Measurements from ENCODE around the gene AHNAK.

The AHNAK gene

GRCh38 chr11:62399878-62400266 lies 146.7 kb downstream of the AHNAK start:
- TF ChIP-seq RAD21 (IDR thresholded peaks at IDR 0.05; ENCODE audit: low read depth) (no peak), EGR1 (IDR thresholded peaks at IDR 0.05) (no peak), TEAD4 (IDR thresholded peaks at IDR 0.05) (no peak), TAF1 (IDR thresholded peaks at IDR 0.05; ENCODE audit: low read depth) (no peak), EP300 (IDR thresholded peaks at IDR 0.05; ENCODE audit: borderline replicate concordance) (no peak), TCF12 (IDR thresholded peaks at IDR 0.05; ENCODE audit: low read depth) (no peak)
- TF ChIP-seq, protein P1, sequence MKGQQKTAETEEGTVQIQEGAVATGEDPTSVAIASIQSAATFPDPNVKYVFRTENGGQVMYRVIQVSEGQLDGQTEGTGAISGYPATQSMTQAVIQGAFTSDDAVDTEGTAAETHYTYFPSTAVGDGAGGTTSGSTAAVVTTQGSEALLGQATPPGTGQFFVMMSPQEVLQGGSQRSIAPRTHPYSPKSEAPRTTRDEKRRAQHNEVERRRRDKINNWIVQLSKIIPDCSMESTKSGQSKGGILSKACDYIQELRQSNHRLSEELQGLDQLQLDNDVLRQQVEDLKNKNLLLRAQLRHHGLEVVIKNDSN (IDR thresholded peaks at IDR 0.05): no peak
- TF ChIP-seq, protein P2, sequence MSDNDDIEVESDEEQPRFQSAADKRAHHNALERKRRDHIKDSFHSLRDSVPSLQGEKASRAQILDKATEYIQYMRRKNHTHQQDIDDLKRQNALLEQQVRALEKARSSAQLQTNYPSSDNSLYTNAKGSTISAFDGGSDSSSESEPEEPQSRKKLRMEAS (IDR thresholded peaks at IDR 0.05): no peak
- TF ChIP-seq, protein P3, sequence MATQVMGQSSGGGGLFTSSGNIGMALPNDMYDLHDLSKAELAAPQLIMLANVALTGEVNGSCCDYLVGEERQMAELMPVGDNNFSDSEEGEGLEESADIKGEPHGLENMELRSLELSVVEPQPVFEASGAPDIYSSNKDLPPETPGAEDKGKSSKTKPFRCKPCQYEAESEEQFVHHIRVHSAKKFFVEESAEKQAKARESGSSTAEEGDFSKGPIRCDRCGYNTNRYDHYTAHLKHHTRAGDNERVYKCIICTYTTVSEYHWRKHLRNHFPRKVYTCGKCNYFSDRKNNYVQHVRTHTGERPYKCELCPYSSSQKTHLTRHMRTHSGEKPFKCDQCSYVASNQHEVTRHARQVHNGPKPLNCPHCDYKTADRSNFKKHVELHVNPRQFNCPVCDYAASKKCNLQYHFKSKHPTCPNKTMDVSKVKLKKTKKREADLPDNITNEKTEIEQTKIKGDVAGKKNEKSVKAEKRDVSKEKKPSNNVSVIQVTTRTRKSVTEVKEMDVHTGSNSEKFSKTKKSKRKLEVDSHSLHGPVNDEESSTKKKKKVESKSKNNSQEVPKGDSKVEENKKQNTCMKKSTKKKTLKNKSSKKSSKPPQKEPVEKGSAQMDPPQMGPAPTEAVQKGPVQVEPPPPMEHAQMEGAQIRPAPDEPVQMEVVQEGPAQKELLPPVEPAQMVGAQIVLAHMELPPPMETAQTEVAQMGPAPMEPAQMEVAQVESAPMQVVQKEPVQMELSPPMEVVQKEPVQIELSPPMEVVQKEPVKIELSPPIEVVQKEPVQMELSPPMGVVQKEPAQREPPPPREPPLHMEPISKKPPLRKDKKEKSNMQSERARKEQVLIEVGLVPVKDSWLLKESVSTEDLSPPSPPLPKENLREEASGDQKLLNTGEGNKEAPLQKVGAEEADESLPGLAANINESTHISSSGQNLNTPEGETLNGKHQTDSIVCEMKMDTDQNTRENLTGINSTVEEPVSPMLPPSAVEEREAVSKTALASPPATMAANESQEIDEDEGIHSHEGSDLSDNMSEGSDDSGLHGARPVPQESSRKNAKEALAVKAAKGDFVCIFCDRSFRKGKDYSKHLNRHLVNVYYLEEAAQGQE (IDR thresholded peaks at IDR 0.05; ENCODE audit: low read depth): no peak

- TF ChIP-seq EP300 (IDR thresholded peaks at IDR 0.05; ENCODE audit: borderline replicate concordance) (no peak), FOXM1 (IDR thresholded peaks at IDR 0.05; ENCODE audit: borderline replicate concordance, low read depth) (no peak), CREB1 (IDR thresholded peaks at IDR 0.05; ENCODE audit: low read depth) (no peak), CEBPB (IDR thresholded peaks at IDR 0.05) (no peak), RAD21 (IDR thresholded peaks at IDR 0.05; ENCODE audit: low read depth) (no peak), TEAD4 (IDR thresholded peaks at IDR 0.05) (no peak), TCF12 (IDR thresholded peaks at IDR 0.05; ENCODE audit: low read depth) (no peak), NFIC (IDR thresholded peaks at IDR 0.05) (no peak), YY1 (IDR thresholded peaks at IDR 0.05; ENCODE audit: low read depth) (no peak), EGR1 (IDR thresholded peaks at IDR 0.05) (no peak), ZBTB7A (IDR thresholded peaks at IDR 0.05; ENCODE audit: low read depth) (no peak)
- TF ChIP-seq, protein P2 (IDR thresholded peaks at IDR 0.05): no peak
- TF ChIP-seq, protein P3 (IDR thresholded peaks at IDR 0.05; ENCODE audit: low read depth): no peak
Measured at GRCh38 chr11:62399172-62399877, 147.3 kb downstream of the AHNAK start.

DNA sequence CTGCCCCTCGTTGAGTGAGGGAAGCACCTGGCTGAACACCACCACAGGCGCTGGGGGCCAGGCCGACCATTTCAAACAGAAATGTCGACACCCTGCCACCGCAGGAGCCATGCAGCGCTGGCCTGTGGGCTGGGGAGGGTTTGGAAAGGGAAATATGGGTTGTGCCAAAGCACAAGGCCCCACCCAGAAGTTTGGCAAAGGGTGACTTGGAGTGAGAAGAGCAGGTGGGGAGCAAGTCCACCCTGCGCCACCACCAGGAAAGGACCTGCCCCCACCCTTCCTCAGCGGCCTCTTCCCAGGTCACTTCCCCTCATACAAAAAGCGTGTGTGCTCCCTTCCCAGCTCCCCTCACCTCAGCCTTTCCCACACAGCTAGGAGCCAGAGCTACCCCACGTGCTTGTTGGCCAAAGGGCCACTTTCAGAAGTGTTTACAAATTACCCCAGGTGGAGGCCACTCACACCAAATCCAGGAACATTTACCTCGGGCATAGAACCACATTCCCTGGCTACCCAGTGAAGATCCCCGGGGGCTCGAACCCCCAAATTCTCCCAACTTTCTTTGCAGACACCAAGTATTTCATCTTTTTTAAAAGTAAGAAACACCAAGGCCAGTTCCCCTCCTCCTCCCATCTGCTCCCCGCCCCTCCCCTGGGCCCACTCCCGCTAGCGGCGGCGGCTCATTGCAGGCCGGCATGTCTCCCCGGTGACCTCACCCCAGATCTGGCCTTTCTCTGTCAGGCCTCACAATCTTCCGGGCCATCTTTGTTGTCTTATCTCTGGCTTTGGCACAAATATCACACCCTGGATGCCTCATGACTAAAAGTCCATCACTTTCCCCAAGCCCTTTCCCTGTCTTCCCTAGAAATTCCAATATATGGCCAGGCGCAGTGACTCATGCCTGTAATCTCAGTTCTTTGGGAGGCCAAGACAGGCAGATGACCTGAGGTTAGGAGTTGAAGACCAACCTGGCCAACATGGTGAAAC lies 148.3 kb downstream of the AHNAK start:
- TF ChIP-seq, protein P1 (IDR thresholded peaks at IDR 0.05): no peak
- TF ChIP-seq CEBPB (IDR thresholded peaks at IDR 0.05): no peak

- TF ChIP-seq, protein P3 (IDR thresholded peaks at IDR 0.05; ENCODE audit: low read depth): no peak
- no peak for TF ChIP-seq EP300 (IDR thresholded peaks at IDR 0.05; ENCODE audit: borderline replicate concordance)
Measured at GRCh38 chr11:62395885-62396551, 150.6 kb downstream of the AHNAK start.

Data from Ishikawa (cell line).